Esophagus muscularis mucosa (tissue), 3 donors: ENCODE results near the gene PHF2.

Experiments used
- POLR2AphosphoS5 ChIP-seq, 2 donors: sonication (generic); formaldehyde crosslinking; IDR thresholded peaks; one replicate each; pipeline ENCODE4 v1.6.1; 2017; ENCODE audit warnings: antibody characterized with exemption in 2 of 2
- TF ChIP-seq, protein P1 (sequence below), 3 experiments: fragments of 200-600 bp in 2 of 3; fragments of 450-650 bp in 1 of 3; sonication (generic) in 2 of 3; IDR thresholded peaks; one replicate each; pipeline ENCODE4 v1.5.1; 2017 to 2019; ENCODE audit warnings: antibody characterized with exemption in 3 of 3, mild to moderate bottlenecking in 2 of 3, moderate library complexity in 1 of 3

DNA sequence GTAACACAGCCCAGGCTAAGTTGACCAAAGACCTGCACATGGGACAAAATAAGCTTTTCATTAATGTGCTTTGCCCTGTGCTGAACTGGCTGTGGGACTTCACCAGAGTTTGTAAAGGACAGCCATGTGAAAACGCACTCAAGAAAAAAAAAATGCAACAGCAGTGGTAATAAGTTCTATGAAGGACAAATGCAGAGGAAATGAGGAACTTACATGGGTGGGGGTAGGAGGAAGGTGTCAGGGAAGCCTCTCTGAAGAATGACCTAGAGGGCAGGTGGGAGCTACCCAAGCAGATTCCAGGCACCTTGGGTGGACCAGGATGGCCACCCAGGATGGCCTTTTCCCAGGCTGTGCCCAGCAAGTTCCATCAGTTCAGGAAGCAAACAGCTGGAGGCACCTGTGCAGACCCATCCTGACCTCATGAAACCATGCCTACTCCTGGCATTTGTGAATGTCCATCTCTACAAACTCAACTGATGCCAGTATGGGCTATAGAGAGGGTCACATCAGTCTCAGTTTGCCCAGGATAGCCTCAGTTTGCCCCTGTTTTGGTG is 6.7 kb upstream of the PHF2 start:
- TF ChIP-seq, protein P1, sequence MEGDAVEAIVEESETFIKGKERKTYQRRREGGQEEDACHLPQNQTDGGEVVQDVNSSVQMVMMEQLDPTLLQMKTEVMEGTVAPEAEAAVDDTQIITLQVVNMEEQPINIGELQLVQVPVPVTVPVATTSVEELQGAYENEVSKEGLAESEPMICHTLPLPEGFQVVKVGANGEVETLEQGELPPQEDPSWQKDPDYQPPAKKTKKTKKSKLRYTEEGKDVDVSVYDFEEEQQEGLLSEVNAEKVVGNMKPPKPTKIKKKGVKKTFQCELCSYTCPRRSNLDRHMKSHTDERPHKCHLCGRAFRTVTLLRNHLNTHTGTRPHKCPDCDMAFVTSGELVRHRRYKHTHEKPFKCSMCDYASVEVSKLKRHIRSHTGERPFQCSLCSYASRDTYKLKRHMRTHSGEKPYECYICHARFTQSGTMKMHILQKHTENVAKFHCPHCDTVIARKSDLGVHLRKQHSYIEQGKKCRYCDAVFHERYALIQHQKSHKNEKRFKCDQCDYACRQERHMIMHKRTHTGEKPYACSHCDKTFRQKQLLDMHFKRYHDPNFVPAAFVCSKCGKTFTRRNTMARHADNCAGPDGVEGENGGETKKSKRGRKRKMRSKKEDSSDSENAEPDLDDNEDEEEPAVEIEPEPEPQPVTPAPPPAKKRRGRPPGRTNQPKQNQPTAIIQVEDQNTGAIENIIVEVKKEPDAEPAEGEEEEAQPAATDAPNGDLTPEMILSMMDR (IDR thresholded peaks at IDR 0.05), result no peak
- no peak for TF ChIP-seq POLR2AphosphoS5 (IDR thresholded peaks at IDR 0.05)
